C1 segment of cervical spinal cord (tissue), 14 donors: ENCODE measurements around the gene ZNF536.
"Not testable (repeated sequence)": the region's sequence is repeated elsewhere in the genome, so short reads cannot be mapped to it uniquely, and the experiment has no call there.

Source experiments
- DNase-seq, 14 donors: peaks; one replicate each; lab custom pipeline; 2025; lab: John Stamatoyannopoulos, UW

The ZNF536 gene

DNA sequence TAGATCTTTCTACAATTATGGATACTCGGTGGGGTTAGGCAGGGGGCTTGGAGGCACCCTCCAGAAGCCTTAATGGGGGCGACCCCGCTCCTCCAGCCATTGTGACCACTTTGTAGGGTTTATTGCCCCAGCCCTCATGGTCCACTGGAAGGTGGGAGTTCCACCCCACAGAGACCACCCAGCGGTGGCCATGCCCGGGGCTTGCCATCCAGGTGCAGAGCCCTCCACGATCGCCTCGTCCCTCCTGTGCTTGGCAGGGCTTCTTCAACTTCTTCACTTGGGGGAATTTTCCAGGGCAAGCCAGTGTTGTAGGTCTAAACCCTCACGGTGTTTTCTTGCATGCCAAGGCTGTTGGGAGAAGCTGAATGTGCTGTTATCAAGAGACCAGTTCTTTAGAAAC lies 16.1 kb downstream of the ZNF536 start:
- DNase-seq: no peak

DNA sequence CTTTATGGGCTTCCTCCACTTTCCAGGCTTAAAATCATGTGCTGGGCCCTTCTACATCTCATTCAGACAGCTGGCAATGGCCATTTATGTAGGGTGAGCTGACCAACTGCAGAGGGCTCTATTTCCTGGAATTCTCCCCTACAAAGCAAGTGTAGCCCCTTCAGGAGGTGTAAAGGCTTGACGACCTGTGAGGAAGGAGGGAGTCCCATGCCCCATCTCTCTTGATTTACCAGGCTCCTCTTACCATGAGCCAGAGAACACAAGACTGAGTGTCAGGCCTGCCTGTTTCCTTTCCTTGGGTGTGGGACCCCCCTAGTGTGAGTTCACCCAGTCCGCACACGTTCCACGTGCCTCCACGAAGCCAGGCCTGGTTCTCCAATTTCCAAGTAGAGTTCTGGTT lies 16.6 kb downstream of the ZNF536 start:
- no peak for DNase-seq

DNA sequence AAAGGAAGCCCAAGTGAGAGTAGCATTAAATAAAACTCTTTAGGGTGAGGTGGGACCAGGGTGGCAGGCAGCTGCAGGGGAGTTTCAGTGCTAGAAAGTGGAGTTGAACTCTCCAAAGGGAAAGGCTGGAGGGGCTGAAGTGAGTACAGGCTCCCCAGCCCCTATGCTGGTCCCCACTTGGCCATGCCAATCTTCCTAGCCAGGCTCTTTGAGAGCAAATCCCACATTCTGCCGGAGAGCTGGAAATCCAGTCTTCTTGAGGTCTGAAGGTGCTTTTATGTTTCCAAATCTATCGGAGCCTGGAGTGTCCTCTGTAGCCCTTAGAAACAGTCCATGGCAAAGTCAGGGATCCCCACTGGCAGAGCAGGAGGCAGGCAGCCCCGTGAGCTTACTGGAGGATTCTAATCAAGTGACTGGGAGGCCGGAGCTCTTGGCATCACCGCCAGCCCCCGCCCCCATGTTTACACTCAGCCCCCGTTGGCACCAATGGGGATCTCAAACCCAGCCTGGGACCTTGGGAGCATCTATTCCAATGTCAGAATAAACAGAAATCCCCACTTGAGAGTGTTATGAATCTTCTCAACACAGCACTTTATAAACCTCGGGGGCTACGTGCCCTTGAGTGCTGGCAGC lies 18.3 kb downstream of the ZNF536 start:
- DNase-seq: peak in 1 of 14 donors; percentile 16

DNA sequence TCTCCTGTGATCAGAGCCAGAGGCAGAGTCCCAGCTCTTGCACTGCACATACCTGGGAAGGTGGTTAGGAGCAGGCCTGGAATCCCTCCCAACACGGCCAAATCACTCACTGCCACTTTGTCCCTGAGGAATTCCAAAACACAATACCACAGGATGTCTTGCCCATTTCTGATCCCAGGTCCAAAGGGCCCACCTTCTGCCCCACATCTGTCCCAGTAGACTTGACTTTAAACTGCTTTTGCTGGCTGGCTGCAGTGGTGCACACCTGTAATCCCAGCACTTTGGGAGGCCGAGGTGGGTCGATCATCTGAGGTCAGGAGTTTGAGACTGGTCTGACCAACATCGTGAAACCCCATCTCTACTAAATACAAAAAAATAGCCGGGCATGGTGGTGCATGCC lies 18.9 kb downstream of the ZNF536 start:
- no peak for DNase-seq

DNA sequence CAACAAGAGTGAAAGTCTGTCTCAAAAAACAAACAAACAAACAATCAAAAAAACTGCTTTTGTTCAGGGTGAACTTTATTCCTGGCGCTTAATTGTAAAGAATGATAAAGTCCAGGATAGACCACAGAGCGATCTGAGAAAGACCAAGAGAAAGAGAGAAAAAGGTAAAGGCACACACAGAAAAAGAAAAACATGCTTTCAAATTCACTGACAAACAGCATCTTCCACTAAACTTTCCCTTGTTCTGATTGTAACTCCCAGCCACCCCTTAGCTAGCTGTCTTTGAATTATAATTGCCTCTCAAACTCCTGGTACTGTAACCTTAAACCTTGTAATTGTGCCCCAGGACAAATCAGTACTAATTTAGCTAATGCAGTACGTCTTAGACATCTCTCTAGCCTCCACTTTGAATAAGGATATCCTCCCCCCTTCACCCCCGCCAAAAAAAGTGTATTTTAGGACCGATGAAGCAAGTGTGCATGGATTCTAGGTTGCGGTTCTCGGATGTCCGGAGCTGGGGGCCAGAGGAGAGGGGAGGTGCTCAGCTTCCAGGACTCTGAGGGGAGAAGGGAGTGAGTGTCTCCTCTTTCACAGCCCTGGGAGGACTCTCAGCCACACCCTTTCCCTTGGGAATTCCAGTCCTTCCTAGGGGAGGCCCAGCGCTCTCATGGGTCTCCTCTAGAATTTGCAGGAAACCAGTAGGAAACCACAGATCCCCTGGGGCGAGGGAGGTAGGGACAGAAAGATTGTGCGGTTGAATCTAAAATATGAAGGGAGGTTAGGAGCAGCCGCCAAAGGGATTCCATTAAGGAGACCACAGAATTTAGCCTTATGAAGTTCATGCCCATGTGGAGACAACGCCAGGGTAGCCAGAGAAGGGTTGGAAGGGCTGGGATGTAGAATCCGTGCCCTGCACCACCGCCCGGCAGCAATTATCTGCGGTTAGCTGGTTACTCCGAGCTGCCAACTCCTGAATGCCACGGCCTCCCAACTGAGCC lies 19.7 kb downstream of the ZNF536 start:
- peak in 1 of 14 donors; percentile 18 for DNase-seq

DNA sequence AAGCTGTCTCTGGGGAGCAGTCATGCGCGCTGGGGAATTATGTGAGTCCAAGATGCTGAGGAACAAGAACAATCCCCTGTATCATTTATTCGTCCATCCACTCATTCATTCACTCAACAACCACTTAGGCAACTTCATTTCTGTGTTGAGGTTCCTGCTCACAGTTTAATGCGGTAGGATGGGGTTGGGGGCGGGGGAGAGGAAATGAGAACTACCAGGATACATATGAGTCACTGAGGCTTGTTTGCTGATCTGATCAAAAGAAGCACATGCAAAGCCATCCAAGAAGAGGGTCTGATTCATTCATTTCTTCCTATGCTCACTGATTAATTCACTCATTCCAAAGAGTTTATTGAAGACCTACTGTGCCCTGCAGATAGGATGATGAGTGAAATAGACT lies 20.9 kb downstream of the ZNF536 start:
- no peak for DNase-seq

DNA sequence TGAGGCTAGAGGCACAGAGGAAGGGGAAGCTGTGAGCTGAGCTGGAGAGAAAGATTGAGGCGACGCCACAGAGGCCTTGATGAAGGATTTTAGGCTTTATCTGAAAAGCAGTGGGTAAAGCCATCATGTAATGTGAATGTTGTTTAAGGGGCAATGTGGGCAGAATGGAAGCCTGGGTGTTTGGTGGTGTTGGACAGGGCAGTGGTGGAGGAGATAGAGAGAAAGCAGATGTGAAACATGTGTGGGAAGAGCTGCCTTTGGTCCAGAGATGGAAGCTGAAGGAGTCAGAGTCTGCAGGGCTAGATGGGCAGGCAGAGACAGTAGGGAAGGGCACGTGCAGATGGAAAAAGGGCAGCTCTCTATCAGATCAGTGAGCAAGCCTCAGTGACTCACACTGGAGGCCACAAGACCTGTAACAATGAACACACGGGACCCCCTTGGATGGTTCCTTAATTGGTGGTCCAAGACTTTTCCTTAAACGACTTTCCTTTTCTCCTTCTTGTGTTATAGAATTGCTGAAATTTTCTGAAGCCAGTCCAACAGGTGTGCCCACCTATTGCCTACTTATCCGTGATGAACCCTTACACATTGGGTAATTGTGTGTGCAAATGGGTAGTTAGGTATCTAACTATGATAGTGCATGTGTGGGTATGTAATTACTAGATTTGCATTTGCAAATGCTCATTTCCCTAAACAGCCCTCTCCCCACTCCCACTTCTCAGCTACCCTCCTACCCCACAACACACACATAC lies 21.7 kb downstream of the ZNF536 start:
- no peak for DNase-seq

DNA sequence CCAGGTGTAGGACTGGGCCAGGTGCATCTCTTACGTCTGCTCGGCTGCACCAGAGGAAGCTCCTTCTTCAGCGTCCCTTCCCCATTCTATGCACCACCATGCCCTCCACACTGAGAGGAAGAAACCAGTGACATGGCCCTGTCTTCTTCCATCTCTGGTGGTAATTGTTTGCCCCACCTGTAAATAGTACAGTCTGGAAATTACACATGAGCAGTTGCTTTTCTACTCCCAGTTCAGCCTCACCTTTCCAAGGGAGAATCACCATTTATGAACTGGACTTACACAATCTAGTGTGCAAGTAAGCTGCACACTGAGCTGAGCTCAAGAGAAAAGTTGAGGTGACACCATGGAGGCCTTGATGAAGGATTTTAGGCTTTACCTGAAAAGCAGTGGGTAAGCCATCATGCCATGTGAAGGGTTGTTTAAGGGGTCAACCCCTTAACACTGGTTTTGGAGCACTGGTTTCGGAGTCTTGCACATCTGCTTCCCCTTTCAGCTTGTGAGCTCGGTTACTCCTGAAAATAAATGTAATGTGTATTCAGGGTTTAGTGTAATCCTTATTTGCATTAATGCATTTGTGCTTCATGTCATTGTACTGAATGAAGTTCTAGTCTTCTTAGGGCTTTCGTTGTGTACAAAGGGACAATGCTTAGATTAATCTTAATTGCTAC lies 22.4 kb downstream of the ZNF536 start:
- DNase-seq: no peak

DNA sequence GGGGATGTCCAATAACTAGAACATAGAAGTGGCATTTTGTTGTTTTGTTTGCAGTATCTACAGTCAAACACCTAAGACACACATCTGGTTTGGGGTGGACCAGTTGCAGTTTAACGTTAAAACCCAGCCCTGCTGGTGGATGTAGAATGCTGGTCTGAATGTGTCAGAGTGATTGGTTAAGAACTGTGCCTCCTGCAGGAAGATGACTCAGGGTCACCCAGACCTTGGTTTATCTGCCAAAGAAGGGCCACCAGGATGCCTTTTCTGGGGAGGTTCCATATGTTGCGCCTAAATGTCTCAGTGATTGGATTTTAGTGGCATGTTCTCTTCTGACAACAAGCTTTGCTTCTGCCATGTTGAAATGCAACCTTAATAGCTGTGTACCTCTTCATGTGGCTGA lies 23.1 kb downstream of the ZNF536 start:
- DNase-seq: no peak

DNA sequence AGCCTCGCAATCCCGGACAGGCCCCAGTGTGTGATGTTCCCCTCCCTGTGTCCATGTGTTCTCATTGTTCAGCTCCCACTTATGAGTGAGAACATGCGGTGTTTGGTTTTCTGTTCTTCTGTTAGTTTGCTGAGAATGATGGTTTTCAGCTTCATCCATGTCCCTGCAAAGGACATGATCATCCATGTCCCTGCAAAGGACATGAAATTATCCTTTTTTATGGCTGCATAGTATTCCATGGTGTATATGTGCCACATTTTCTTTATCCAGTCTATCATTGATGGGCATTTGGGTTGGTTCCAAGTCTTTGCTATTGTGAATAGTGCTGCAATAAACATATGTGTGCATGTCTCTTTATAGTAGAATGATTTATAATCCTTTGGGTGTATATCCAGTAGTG lies 26.4 kb downstream of the ZNF536 start:
- not testable (repeated sequence) for DNase-seq

DNA sequence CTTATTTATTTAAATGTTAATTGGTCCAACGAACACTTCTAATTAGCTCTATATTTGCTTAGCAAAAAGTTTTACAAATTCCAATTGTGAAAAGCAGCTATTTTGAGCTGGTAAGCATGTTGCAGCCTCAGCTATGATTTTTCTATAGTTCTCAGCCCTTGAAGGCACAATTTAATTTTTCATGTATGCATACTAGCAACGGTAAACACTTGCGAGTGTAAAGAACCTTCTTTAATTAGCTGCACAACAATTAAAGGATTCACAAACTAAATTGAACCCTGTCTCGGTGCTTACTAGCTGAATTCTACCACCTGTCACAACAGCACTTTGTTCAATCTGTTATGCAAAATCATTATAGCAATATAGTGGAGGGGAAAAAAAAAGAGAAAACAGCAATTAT lies 29.8 kb downstream of the ZNF536 start:
- no peak for DNase-seq

DNA sequence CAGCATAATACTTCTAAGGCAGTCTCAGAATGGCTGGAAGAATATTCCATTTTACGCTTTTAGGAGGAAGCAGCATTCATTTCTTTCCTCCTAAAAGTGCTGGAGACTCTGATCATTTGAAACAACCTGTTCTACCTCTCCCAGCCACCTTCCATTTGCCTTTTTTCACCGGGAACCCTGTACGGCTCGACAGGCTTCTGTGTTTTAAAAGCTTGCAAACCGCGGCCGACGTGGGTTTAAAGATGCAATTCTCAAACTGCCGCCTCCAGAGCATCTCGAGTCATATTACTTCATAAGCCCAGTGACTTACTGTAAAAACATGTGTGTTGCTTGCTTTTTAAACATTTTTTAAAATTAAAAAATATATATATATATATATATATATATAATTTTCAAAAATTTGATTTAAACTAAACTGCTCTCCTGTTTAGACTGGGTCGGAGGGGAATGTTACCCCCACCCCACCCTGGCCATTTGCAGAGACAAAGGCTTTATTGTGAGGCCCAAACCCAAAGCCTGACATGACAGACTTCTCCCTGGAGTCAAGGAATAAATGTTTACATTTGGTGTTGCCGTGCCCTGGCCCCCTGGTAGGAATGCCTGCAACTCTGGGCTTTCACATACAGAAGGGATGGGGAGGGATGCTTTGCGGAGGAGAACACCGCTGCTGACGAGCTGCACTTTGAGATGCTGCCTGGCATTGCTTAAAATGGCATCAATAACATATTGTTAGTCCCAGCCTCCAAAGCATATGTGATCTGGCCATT lies 30.4 kb downstream of the ZNF536 start:
- no peak for DNase-seq

DNA sequence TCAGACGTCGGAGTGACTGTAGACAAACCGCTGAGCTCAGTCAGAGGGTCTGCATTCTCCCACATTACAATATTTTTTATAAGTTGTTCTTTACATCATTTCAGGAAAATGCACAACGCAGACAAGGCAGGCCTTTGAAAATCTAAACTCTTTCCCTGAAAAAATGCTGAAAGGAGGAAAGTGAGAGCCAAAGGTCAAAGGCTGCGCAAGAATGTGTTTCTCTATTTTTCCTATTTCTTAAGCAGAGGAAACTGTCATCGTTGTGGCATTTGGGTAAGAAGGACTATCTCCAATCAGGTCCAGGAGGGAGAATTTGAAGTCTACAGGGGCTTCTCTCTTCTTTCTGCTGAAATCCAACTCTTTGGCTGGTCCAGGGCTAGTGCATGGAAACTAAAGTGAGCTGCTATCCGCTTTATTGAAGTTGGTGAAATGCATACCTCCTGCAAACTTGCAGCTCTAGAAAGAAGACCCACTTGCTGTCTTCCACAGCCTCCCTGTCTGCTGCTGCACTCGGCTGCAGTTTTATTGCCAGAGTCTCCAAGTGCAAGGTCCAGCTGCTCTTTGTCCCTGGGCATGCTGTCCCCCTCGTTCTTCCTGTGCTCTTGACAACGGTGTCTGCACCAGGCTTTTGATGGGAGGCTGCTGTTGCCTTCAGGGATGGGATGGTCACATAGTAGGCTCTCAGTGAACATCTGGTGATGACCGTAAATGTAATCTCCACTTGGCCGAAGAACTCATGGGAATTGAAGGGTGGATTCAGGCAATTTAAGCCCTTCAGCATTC lies 31.2 kb downstream of the ZNF536 start:
- no peak for DNase-seq

DNA sequence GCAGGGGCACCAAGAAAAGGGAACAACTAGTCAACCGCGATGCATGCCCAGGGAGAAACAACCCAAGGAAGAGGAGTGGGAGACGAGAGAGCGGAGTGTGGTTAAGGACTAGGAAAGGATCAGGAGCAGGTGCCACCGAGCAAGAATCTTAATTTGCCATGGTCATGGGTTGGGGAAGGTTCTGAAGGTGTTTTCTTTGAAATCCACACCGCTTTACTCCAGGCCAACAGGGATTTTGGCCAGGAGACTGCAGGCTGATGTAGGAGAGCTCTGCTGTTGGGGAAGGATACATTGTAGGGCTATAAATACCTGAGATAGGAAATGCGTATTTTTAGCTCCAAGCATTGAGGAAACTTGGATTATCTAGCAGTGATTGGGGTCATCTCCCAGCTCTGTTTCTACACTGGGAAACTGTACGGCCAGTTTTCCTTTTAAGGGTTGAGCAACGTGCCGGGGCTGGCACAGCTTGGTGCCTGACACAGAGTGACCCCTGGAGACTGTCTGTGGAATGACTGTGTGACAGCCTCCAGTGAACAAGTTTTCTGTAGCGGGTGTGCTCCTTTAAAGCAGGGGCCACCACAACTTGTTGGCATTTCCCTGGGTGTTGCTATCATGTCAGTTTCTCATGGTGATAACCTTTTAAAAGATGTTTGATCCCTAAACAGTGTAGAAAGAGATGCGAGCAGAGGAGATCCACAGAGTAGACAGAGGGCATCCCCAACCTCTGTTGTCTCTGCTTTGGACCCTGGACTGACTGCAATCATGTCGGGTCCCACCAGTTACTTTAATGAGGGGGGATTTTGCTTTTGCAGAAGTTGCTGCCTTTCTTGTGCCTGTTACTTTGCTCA lies 34.3 kb downstream of the ZNF536 start:
- DNase-seq: peak in 9 of 14 donors; percentile 9 to 46 (median 31)

DNA sequence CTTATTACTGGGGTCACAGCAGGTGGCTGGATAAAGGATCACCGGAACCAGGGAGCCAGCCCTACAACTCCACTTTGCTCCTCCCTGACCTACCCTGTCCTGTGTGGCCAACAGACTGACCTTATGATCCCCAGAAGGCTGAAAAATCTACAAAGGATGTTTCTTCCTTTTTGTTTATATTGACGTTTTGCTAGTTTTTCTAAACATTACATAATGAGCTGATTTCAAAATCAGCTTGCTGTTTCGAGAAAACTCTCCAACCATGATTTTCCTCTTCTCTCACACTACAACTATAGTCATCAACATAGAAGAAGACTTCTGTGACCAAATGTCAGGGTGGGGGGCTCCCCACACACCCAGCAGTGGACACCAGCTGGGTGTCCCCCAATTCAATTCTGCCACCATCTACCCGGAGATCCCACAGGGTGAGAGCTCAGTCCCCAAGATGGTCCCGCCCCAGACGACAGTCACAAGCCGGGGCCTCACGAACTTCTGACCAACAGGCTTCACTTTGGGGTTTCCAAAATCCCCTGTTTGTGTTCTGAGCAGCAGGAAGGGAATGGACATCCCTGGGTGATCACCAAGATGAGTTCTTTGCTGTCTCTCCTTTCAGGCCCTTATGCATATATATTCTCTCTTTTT lies 35.0 kb downstream of the ZNF536 start:
- no peak for DNase-seq

DNA sequence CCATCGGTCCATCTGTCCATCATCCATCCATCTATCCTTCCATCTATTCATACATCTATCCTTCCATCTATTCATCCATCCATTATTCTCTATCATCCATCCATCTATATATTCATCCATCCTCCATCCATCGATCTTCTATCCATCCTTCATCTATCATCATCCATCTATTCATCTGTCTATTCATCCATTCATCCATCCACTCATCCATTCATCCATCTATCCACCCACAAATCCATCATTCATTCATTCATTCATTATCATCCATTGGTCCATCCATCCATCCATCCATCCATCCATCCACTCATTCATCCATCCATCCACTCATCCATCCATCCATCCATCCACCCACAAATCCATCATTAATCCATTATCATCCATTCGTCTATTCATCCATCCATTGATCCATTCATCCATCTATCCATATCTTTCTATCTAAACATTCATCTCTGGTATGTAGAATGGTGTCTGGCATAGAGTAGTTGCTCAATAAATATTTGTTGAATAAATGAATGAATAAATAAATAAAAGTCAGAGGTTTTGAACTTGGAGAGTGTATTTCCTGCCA lies 36.6 kb downstream of the ZNF536 start:
- no peak for DNase-seq

DNA sequence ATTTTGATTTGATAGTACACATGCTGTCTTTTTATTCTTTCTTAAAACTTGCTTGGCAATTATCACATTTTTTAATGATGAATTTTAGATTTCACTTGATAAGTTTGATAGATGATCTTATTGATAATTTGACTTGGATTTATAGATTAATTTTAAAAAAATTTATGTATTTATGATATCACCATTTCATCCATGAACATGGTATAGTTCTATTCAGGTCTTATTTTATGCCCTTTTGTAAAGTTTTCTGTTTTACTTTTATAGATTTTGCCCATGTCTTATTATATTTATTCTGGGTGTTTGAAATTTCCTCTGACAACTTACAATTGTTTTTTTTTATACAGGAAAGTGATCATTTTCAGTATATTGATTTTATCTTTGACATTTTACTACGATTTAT lies 39.5 kb downstream of the ZNF536 start:
- no peak for DNase-seq

DNA sequence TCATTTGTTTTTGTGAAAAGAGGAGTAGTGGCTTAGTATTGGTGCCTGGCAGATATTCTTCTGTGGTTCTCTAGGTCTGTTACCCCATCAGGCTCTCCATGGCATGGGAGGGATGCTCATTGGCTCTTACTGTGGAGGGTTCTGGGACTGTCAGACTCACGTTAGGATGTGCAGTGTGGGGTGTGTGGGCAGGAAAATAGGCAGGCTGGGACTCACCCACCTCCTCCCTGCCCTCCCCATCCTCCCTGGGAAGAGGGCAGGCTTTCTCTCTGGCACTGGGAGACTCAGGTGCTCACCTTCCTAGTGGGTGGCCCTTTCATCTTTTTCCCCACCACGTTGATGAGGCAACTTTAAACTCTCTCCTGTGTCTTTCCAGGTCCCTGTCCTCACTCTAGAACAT lies 44.2 kb downstream of the ZNF536 start:
- DNase-seq: no peak
